HCT116 (cell line): ENCODE data around the gene FXYD6. TPM values are rescaled to one million over a fixed set of nuclear protein-coding genes. Genes with fewer than 3 reads are reported as not detected.

ENCODE experiments used
- ATAC-seq: fragments of 200-7000 bp; cut with Tn5 transposase; 2 replicates; pipeline ENCODE4 v1.9.1; 2020; ENCODE audit warnings: mild to moderate bottlenecking, moderate library complexity
- BruUV-seq: library from RNA; stranded (reverse); fragments of 400-500 nt; replicated peaks from 2 replicates; lab custom pipeline; 2021; lab: Mats Ljungman, UMichigan
- CTCF ChIA-PET: fragments of 300-600 bp; sonication (Branson Sonifier 250); formaldehyde crosslinking; loops from one replicate; lab custom pipeline; 2021; ENCODE audit warnings: antibody characterized with exemption; lab: Charles Lee
- POLR2A ChIA-PET: fragments of 300-600, 350-600 bp; sonication (Branson Sonifier 250); formaldehyde crosslinking; loops from one replicate; lab custom pipeline; 2021; ENCODE audit warnings: antibody characterized with exemption; lab: Charles Lee
- RAD21 ChIA-PET, 2 experiments: fragments of 300-600 bp; sonication (Branson Sonifier 250); formaldehyde crosslinking; loops; one replicate each; lab custom pipeline; 2023; ENCODE audit warnings: low total read pairs in 2 of 2; ENCODE audit not compliant: uncharacterized antibody in 2 of 2, unreplicated experiment in 2 of 2, low non-redundant PET in 1 of 2; lab: Charles Lee
- DNase-seq: peaks from one replicate; pipeline ENCODE4 v3.0.0-alpha.2; 2010; ENCODE audit warnings: low read depth, low spot score
- H2AFZ ChIP-seq: fragments of 200-600 bp; shearing (Covaris generic), sonication (generic); 2 replicates; pipeline ENCODE4 v1.6.1; 2017; ENCODE audit warnings: low read depth, mixed run types, mixed read lengths, antibody characterized with exemption, low read length; ENCODE audit not compliant: poor library complexity, severe bottlenecking
- H3K27ac ChIP-seq: 2 replicates; pipeline ENCODE4 v1.5.1; 2012; ENCODE audit warnings: low read depth, low read length
- H3K27me3 ChIP-seq: fragments of 200-600 bp; sonication (generic); 2 replicates; pipeline ENCODE4 v1.6.1; 2016; ENCODE audit warnings: mixed run types, low read length, mixed read lengths; ENCODE audit not compliant: insufficient read depth
- H3K36me3 ChIP-seq, 2 experiments: fragments of 200-500 bp in 1 of 2; fragments of 200-600 bp in 1 of 2; sonication (Bioruptor generic) in 1 of 2; sonication (generic) in 1 of 2; 2 replicates each; pipeline versions ENCODE4 v1.5.1 to v1.6.1; 2014 to 2016; ENCODE audit warnings: low read length in 2 of 2, inconsistent platforms in 1 of 2, mixed read lengths in 1 of 2, mixed run types in 1 of 2; ENCODE audit not compliant: insufficient read depth in 2 of 2, control insufficient read depth in 1 of 2
- H3K4me1 ChIP-seq, 2 experiments: fragments of 200-600 bp in 1 of 2; sonication (generic) in 1 of 2; 2 replicates each; pipeline versions ENCODE4 v1.5.1 to v1.6.1; 2012 to 2017; ENCODE audit warnings: low read length in 2 of 2, inconsistent platforms in 1 of 2, mild to moderate bottlenecking in 1 of 2, mixed read lengths in 1 of 2, mixed run types in 1 of 2, moderate library complexity in 1 of 2; ENCODE audit not compliant: insufficient read depth in 2 of 2, control insufficient read depth in 1 of 2
- H3K4me2 ChIP-seq: fragments of 200-600 bp; sonication (generic); 2 replicates; pipeline ENCODE4 v1.6.1; 2017; ENCODE audit warnings: mixed run types, low read length, mixed read lengths
- H3K4me3 ChIP-seq, 2 experiments: fragments of 200-600 bp in 1 of 2; sonication (generic) in 1 of 2; replicated peaks in 1 of 2; 2 replicates each; pipeline ENCODE4 v1.5.1; 2011 to 2016; ENCODE audit warnings: low read length in 2 of 2, control low read depth in 1 of 2, low read depth in 1 of 2, mild to moderate bottlenecking in 1 of 2, mixed read lengths in 1 of 2, mixed run types in 1 of 2
- H3K79me2 ChIP-seq: fragments of 200-600 bp; sonication (generic); 2 replicates; pipeline ENCODE4 v1.6.1; 2017; ENCODE audit warnings: mild to moderate bottlenecking, mixed run types, low read length, moderate library complexity, mixed read lengths; ENCODE audit not compliant: insufficient read depth
- H3K9ac ChIP-seq: fragments of 200-600 bp; sonication (generic); 2 replicates; pipeline ENCODE4 v1.6.1; 2016; ENCODE audit warnings: low read length, mixed read lengths
- H3K9me2 ChIP-seq: fragments of 200-600 bp; sonication (generic), shearing (Covaris generic); 2 replicates; pipeline ENCODE4 v1.6.1; 2017; ENCODE audit warnings: mixed run types, mild to moderate bottlenecking, moderate library complexity; ENCODE audit not compliant: insufficient read depth
- H3K9me3 ChIP-seq, 2 experiments: fragments of 200-500 bp in 1 of 2; fragments of 200-600 bp in 1 of 2; sonication (Bioruptor generic) in 1 of 2; sonication (generic) in 1 of 2; 2 replicates each; pipeline ENCODE4 v1.6.1; 2014 to 2017; ENCODE audit warnings: low read length in 2 of 2, mixed read lengths in 2 of 2, inconsistent platforms in 1 of 2, low read depth in 1 of 2, mild to moderate bottlenecking in 1 of 2, mixed run types in 1 of 2, moderate library complexity in 1 of 2; ENCODE audit not compliant: control insufficient read depth in 1 of 2, insufficient read depth in 1 of 2
- H4K20me1 ChIP-seq: fragments of 200-600 bp; sonication (generic), shearing (Covaris generic); 2 replicates; pipeline ENCODE4 v1.6.1; 2017; ENCODE audit warnings: mixed run types, mild to moderate bottlenecking, moderate library complexity; ENCODE audit not compliant: insufficient read depth
- CEBPB ChIP-seq: IDR thresholded peaks from 2 replicates; pipeline ENCODE4 v1.6.1; 2012; ENCODE audit warnings: low read depth
- ELF1 ChIP-seq: IDR thresholded peaks from 2 replicates; pipeline ENCODE4 v1.6.1; 2012; ENCODE audit warnings: low read depth, borderline replicate concordance
- EZH2 ChIP-seq: fragments of 200-600 bp; sonication (generic); IDR thresholded peaks from 2 replicates; pipeline ENCODE4 v1.6.1; 2017; ENCODE audit warnings: antibody characterized with exemption, mixed run types
- FOSL1 ChIP-seq: IDR thresholded peaks from 2 replicates; pipeline ENCODE4 v1.6.1; 2012; ENCODE audit warnings: low read depth
- JUND ChIP-seq: IDR thresholded peaks from 2 replicates; pipeline ENCODE4 v1.6.1; 2012
- POLR2A ChIP-seq: IDR thresholded peaks from 2 replicates; pipeline ENCODE4 v1.7.0; 2011; ENCODE audit warnings: borderline replicate concordance; ENCODE audit not compliant: insufficient read depth, insufficient read length; ENCODE audit errors: extremely low read depth
- RAD21 ChIP-seq: IDR thresholded peaks from 2 replicates; pipeline ENCODE4 v1.6.1; 2012; ENCODE audit warnings: low read depth, mild to moderate bottlenecking
- SP1 ChIP-seq: IDR thresholded peaks from 2 replicates; pipeline ENCODE4 v1.6.1; 2012; ENCODE audit warnings: low read depth
- TCF7L2 ChIP-seq: IDR thresholded peaks from 2 replicates; pipeline ENCODE4 v1.7.0; 2011; ENCODE audit warnings: borderline replicate concordance, inconsistent platforms; ENCODE audit not compliant: insufficient read depth, insufficient read length; ENCODE audit errors: extremely low read depth
- ZFX ChIP-seq: fragments of 450-650 bp; IDR thresholded peaks from 2 replicates; pipeline ENCODE4 v1.6.1; 2017
- intact Hi-C: fragments of 100-400 bp; cut with micrococcal nuclease; formaldehyde crosslinking; loops from 2 replicates; pipeline ENCODE4 v1.10.0; 2022
- total RNA-seq: library from RNA; stranded (reverse); gene quantifications from one replicate; pipeline ENCODE4 v1.2.1, GENCODE V29; 2021; ENCODE audit not compliant: unreplicated experiment
- TF ChIP-seq, protein P1 (sequence below): IDR thresholded peaks from 2 replicates; pipeline ENCODE4 v1.6.1; 2012
- TF ChIP-seq, protein P2 (sequence below), 3 experiments: fragments of 200-600 bp in 1 of 3; sonication (generic) in 1 of 3; IDR thresholded peaks in 2 of 3; conservative IDR thresholded peaks in 1 of 3; 2 replicates each; pipeline ENCODE4 v1.5.1; 2012 to 2017; ENCODE audit warnings: low read depth in 2 of 3, low read length in 2 of 3, antibody characterized with exemption in 1 of 3, borderline replicate concordance in 1 of 3, control low read depth in 1 of 3, mild to moderate bottlenecking in 1 of 3, mixed read lengths in 1 of 3, mixed run types in 1 of 3, moderate library complexity in 1 of 3; ENCODE audit not compliant: insufficient read depth in 1 of 3

FXYD6 gene
- total RNA-seq, 1 experiment from 2014 or later: 2.5 TPM

DNA sequence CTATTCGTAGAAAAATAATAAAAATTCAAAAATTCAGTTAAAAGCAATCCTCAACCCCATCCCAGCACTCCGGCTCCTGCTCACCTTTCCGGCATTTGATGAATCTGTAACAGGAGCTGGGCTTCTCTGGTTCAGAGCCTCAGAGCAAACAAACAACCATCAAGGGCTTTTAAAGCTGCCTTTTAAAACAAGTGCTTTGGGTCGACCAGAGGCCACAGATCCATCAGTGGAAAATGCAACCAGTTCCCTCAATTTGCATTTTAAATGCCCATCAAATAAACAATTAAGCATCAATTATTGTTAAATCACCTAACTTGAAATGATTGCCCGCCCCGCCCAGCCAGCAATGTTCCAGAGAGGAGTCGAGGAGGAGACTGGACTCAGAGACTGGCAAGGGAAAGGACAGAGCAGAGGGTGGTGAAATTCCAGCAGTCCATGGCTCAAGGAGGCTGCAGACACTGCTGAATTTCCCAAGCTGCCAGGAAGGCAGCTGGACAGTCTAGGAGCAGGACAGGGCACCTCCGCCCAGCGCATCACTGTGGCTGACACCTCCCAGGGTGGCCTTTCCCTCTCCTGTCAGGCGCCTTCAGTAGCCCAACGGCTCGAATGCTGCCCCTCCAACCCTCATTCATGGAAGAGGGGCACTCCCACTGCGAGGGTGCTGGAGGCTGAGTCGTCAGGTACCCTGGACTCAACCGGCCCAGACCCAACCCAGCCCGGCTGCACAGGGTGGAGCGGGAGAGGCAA lies 7.5 kb downstream of the FXYD6 start (continued):
- TF ChIP-seq POLR2A (no peak), ELF1 (no peak), ZFX (no peak), FOSL1 (no peak), RAD21 (no peak), EZH2 (no peak), CEBPB (no peak)
- TF ChIP-seq, protein P1, sequence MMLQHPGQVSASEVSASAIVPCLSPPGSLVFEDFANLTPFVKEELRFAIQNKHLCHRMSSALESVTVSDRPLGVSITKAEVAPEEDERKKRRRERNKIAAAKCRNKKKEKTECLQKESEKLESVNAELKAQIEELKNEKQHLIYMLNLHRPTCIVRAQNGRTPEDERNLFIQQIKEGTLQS: no peak
- TF ChIP-seq, protein P2, sequence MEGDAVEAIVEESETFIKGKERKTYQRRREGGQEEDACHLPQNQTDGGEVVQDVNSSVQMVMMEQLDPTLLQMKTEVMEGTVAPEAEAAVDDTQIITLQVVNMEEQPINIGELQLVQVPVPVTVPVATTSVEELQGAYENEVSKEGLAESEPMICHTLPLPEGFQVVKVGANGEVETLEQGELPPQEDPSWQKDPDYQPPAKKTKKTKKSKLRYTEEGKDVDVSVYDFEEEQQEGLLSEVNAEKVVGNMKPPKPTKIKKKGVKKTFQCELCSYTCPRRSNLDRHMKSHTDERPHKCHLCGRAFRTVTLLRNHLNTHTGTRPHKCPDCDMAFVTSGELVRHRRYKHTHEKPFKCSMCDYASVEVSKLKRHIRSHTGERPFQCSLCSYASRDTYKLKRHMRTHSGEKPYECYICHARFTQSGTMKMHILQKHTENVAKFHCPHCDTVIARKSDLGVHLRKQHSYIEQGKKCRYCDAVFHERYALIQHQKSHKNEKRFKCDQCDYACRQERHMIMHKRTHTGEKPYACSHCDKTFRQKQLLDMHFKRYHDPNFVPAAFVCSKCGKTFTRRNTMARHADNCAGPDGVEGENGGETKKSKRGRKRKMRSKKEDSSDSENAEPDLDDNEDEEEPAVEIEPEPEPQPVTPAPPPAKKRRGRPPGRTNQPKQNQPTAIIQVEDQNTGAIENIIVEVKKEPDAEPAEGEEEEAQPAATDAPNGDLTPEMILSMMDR (IDR thresholded peaks at IDR 0.05 in 2 of 3, conservative IDR thresholded peaks at IDR 0.05 in 1 of 3; ENCODE audit: borderline replicate concordance in 1 of 3, insufficient read depth in 1 of 3, low read depth in 2 of 3, low read length in 2 of 3): no peak
- TF ChIP-seq, all 23 proteins: peak for 0

DNA sequence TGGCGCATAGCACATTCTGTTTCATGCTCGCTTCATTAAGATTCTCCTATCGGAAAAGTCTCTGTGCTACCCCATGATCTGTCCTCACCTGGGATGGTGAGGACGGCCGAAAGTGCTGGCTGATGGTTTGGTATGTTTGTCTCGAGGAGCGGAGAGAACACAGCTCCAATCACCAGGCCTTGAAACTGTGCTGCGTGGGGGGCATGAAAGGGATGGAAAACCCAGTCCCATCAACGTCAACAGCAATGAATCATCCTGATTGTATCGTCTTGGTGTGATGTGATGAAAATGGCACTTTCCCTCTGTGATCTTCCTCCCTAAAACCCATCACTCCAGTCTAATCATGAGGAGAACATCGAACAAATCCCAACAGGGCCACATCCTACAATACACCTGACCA lies 8.4 kb downstream of the FXYD6 start:
- Histone ChIP-seq H4K20me1 (no peaks in the 10 kb centered on the region), H3K4me2 (no peak overlapping the region), H3K9ac (no peak overlapping the region), H3K4me3 (no peak overlapping the region), H3K9me3 (no peaks in the 10 kb centered on the region), H3K4me1 (peaks cover 4 to 5% of the 10 kb centered on the region in 2 experiments; a peak in 2 of 4 replicates), H2AFZ (no peak overlapping the region), H3K36me3 (no peaks in the 10 kb centered on the region), H3K27ac (no peak overlapping the region), H3K9me2 (no peaks in the 10 kb centered on the region), H3K79me2 (no peaks in the 10 kb centered on the region), H3K27me3 (peaks cover 16% of the 10 kb centered on the region; the same call in 1 of the 2 replicates)
- ATAC-seq: no peak
- intact Hi-C loops: no loop called here
- ChIA-PET POLR2A (no interaction called here), RAD21 (no interaction called here), CTCF (interaction anchor here (0.6 kb wide), 1 partner anchor 829 kb away, joined by 3 read pairs; no protein-coding TSS in a partner anchor)
- no TSS peak for BruUV-seq
- TF ChIP-seq POLR2A (no peak), SP1 (no peak), JUND (no peak), TCF7L2 (no peak)
- DNase-seq: no peak
